Activated naive CD4-positive, alpha-beta T cell treated with anti-CD3 and anti-CD28 coated beads, Interleukin-2, amount 50 U/mL, for 16 hours (primary cell): ENCODE results near the gene EDRF1.

Experiments
- DNase-seq: peaks from one replicate; pipeline ENCODE4 v3.0.0-alpha.2; 2020

Gene EDRF1

DNA sequence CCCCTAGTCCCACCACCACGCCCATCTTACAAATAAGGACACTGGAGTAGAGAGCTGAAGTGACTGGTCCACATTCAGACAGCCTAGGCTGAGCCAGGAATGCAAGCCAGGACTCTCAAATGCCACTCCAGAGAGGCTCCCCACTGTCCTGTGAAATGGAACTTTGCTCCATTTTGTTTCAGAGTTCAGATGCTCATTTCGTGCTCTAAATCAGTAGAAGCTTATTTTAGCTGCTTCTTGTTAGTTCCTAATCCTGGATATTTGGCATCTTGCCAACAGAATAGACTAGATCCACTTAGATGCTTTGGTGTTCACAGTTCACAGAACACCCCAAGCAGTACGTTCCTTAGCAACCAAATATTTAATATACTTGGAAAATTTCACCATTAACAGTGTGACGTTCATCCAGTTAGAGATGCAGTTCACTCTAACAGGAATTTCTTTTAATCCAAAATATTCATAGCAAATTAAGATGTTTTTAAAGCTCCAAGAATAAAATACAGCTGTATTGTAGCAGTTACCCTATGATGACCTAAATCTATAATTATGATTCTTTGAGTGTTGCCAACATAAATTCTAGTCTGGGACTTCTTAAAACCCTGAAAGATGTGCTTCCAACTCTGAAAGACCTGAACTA, 48.8 kb downstream of the EDRF1 start:
- no peak for DNase-seq

DNA sequence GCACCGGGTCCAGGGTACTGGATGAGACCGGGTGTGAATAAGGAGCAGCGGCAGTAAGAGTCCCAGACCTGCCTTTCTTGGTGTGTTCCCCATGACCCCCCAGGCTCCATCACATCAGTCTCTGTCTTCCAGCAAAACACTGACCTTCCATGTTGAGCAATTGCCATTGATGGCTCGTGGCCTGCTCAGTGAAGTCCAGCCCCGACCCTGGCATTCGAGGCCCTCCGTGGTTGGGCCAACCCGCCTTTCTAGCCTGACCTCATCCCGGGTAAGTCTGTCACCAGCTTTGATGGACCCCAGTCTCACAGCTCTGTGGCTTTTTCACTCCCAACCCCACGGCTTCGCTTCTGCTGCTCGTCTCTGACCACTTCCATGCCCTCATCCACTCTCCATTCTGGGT, 49.7 kb downstream of the EDRF1 start:
- no peak for DNase-seq

DNA sequence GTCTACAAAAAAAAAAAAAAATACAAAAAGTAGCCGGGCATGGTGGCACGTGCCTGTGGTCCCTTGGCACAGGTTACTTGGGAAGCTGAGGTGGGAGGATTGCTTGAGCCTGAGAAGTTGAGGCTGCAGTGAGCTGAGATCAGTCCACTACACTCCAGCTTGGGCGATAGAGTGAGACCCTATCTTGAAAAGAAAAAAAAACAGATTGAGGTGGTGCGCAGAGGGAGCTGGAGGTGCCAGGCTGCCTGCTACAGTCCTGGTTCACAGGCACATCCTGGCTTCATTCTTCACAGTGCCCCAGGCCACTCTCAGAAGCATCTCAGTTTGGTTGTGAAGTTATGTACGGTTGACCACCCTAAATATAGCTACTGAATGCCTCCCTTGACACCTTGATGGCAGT, 51.3 kb downstream of the EDRF1 start:
- no peak for DNase-seq

DNA sequence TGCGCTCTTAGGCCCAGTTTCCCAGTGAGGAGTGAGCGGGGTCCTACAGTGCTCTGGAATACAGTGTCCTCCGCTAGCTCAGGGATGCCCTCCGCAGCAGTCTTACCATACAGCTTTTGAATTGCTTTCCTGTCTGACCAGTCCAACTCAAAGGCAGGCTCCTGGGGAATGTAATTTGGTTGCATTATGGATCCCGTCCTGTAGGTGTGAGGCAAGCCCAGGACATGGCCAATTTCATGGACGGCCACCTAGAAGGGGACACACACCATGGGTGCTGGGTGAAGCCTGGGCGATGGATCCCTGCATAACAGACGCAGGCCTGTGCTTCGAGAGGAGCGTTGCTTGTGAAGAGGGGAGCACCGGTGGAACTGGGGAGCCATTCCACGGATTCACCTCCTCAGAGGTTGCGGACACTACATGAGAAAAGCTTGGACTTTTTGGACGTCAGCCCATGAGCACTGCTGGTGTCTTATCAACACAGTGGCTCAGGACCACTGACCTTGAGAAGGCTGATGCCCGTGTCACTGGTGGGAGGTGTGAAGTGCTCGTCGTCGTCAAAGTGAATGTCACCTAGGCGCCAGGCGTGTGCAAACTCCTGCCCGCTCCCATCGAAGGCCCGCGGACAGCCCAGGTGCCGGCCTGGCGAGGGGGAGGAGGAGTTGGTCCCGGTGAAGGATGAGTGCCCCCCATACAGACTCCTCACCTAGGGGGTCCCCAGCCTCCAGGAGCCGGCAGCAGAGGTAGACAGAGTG, 52.8 kb downstream of the EDRF1 start:
- no peak for DNase-seq

DNA sequence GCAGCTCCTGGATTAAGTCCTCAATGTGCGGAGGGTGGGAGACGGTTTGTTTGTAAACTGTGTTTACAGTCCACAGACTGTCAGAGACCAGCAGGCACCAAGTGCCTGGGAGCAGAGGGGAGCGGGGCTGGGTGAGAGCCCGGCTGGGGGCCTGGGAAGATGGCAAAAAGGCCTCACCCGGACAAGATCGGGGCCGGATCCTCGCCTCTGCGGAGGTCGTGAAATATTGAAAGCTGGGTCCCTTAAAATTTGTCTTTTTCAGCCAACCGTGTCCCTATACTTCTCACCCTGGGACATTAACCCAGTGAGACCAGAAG, 53.3 kb downstream of the EDRF1 start:
- no peak for DNase-seq

DNA sequence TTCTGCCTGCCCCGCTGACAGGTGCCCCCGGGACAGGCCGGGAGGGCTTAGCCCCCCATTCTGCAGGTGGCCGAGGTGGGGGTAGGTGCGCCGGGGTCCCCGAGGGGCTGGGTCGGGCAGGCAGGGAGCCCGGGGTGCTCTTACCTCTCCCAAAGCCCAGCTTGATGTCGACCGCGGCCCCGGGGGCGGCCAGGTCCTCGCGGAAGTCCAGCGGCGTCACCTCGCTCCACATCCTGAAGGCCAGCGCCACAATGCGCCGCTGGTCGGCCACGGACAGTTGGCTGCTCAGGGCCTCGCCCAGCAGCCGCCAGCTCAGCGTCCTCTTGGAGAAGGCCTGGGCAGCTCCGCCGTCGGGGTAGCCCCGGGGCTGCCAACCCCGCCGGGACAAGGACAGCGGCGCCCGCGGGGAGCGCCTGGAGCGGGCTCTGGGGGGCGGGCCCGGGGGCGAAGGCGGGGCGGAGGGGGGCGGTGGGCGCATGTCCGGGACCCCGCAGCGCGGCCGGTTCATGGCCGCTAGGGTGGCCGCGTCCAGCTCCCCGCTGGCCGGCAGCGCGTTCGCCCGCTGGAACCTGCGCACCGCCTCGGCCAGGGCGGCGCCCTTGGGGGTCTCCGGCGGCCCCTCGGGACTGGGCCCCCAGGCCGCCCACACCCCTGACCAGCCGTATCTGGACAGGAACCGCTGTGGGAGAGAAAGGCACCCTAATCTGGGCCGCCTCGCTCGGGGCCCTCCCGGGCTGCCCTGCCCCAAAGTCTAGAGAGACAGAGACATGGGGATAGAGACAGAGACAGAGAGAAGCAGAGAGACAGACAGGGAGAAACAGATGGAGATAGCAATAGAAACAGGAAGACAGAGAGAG, 54.4 kb downstream of the EDRF1 start:
- DNase-seq: no peak

DNA sequence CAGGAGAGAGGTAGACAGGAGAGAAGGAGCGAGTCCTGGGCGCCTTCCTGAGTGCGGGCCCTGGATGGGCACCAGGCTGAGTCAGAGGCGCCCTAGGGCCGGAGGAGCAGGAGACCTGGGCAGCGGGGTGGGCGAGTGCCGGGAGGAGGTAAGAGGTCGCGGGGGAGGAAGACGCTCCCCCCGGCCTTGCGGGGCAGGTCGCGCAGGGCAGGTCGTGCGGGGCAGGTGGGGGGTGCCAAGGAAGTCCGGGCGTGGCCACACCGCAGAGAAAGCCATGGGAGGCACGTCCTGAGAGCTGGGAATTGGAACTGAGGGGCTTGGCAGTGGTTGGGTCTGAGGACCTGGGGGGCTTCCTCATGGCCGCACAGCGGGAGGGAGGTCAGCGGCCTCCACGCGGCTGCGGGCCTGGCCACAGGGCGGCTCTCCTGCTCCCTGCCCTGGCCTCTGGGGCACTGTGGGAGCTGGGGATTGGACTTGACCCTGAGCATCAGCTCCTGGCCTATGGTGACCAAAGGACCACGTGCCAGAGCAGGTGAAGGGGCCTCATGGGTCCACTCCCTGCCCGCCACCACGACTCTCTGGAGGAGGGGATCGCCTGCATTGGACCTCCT, 55.2 kb downstream of the EDRF1 start:
- no peak for DNase-seq

DNA sequence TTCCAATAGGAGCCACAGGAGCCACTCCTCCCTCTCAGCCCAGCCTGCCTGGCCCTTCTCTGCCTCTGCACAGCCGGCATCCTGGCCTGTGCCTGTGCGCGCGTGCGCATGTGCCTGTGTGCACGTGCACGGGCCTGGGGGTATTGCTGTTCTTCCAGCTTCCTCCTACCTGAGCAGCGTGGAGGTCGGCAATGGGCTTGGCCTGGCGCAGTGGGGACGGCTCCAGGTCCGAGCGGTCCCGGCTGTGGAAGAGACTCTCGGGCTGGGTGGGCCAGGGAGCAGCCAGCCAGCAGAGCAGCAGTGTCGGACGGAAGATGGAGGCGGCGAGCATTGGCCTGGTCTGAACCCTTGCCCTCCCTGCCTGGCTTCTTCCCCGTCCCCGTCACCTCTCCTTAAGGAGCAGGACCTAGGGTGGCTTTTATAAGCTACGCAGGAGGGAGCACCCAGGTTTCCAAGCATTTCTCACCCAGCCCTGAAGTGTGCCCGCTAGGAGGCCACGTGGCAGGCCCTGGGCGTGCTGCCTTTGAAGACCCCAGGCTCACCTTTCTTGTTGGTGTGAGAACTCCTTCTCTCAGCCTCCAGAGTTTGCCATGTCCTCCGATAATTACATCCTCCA, 56.1 kb downstream of the EDRF1 start, which contains the start of gene MMP21:
Gene MMP21, minus strand, starts transcription at position 331 of the 616 bp plus-strand sequence. Its CDS starts 0 bp downstream, at position 331.
- no peak for DNase-seq

DNA sequence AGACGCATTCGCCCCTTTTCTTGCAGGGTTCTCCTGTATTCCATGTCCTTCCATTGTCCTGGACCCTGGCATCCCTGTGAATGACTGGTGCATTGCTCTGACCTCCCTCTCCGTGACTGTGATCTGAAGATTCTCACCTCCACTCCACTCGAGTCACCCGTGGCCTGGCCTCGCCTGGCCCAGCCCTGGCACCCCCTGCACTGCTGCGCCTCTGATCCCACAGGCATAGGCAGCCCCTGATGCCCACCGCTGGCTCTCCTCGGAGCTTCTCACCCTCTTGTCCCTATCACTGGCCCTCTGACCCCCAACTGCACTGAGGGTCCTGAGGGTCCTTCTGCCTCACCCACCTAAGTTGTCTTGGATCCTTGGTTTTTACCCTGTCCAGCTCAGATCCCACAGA, 58.3 kb downstream of the EDRF1 start:
- DNase-seq: no peak

DNA sequence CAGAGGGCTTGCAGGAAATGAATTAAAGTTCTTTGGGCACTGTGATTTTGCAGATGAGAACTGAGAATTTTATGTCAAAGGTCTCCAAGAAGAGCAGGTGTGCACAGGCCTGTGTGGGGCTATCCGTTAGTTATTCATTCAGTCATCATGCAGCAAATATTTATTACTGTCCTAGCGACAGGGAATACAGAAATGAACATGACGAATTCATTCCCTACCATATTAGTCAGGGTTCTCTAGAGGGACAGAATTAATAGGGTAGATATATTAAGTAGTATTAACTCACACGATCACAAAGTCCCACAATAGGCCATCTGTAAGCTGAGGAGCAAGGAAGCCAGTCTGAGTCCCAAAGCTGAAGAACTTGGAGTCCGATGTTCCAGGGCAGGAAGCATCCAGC, 59.0 kb downstream of the EDRF1 start:
- DNase-seq: no peak

DNA sequence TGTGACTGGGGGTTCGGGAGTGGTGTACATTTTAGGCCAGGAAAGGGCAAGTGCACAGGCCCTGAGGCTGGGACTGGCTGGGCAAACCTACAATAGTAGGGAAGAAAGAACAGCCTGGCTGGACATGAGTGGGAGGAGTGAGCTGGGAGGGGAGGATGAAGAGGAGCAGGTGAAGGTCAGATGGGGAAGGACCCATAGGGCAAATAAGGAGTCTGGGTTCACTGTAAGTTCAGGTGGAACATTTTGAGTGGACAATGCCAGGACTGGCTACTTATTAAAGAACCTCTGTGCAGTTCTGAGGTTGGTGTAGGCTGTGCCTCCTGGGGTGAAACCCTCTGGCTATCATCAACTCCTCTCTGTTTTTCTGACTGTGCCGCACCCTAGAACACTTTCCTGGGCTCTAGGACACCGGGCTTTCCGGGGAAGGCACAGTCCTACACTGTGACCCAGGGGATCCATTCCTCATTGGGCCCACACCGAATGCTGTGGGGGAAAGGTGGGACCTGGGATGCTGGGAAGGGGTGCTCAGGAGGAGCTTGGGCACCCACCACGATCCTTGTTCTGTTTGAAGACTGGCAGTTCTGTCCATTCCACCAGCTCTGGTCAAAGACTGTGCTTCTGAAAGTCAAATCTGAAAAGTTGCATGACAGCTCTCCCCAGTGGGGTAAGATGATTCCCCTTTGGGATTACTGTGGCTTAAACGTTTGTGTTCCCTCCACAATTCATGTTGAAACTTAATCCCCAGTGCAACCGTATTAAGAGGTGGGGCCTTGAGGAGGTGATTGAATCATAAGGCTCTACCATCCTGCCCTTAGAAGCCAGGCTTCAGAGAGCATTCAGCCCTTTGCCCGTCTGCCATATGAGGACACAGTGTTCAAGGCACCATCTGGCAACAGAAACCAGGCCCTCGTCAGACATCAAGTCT, 60.2 kb downstream of the EDRF1 start:
- no peak for DNase-seq

DNA sequence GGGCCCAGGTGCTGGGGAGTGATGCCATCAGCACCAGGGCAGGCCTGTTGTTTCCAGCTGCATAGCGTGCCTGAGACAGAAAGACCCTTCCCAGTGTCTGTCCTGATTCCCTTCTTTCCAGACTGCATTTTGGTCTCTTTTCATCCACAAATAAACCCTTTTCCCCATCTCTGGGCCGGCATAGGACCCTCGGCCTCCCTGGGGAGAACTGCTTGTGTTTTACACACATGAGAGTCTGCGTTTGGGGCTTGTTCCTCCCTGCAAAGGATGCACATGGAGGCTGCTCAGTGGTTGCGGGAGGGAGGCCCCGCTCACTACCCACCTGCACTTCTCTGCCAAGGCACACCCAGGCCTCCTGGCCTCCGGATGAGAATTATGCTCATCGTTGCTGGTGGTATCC, 61.9 kb downstream of the EDRF1 start:
- no peak for DNase-seq

DNA sequence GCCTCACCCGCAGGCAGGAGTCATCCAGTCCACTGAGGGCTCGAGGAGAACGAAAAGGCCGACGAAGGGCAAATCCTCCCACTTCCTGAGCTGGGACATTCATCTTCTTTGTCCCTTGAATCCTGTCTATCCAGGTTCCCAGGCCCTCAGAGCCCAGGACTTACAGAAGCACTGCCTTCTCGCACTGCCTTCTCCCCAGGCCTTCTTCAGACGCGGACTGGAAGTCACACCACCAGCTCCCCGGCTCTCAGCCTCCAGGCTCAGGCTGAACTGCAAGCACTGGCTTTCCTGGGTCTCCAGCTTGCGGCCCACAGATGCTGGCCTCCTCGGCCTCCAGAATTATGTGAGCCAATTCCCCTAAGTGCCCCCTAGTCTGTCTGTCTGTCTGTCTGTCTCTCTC, 62.5 kb downstream of the EDRF1 start:
- no peak for DNase-seq

DNA sequence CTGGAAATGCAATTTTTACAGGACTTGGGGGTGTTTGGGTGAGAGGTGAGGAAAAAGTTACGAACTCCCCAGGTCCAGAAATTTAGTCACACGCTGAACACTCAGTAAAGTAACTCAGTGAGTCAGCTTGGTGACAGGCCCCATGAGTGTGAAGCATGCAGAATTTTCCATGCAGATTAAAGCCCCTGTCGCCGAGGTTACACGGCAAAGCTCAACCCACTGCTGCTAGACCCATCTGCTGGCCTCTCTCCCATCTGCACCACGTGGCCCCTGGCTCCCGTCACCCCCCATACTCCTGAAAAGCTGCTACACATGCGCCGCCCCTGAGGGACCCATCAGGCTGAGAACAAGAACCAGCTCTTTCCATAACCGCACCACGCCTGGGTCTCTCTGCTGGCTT, 63.1 kb downstream of the EDRF1 start:
- DNase-seq: no peak

DNA sequence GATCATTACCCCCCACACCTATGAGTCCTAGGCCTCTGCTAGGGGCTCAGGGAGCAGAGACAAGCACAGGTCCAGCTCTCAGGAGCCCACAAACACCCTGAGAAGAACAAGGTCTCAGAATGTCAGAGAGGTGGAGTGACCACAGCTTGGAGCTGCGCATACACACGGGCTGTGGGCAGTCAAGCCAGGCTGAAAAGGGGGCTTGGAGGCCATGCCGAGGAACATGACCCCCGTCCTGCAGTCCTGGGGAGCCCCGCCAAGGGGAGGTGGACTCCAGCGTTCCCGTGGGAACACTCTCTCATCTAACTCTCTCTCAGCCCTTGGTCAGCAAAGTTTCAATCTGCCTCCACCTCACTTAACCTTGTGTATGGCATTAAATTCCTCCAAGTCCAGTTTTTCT, 63.9 kb downstream of the EDRF1 start:
- no peak for DNase-seq

DNA sequence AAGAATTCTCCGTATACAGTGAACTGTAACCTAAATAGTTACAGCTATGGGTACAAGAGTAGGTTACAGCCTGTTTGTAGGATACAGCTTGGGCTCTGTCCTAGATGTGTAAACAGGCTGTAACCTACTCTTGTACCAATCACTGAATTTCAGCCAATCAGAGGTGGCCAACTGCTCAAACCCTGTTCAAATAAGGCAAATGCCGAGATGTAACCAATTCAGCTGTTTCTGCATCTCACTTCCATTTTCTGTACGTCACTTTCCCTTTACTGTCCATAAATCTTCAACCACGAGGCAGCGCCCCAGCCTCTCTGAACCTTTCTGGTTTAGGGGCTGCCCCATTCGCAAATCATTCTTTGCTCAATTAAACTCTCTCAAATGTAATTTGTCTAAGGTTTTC, 64.4 kb downstream of the EDRF1 start:
- DNase-seq: no peak

DNA sequence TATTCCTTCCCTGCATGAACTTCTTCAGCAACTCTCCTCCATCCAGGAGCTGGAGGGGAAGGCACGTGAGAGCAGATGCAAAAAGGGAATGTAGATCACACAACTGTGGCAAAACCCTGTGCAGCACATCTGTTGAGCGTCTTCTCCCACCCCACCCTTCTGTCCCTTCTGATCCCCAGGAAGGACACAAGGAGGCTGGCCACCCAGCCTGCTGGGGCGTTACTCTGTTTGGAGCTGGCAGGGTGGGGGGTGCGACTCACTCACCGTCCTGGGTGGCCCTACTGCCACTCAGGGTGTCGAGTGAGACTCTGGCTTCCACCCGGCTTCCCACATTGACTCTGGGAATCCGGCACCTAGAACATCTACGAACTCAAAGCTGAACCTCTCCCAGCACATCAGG, 66.3 kb downstream of the EDRF1 start:
- no peak for DNase-seq

DNA sequence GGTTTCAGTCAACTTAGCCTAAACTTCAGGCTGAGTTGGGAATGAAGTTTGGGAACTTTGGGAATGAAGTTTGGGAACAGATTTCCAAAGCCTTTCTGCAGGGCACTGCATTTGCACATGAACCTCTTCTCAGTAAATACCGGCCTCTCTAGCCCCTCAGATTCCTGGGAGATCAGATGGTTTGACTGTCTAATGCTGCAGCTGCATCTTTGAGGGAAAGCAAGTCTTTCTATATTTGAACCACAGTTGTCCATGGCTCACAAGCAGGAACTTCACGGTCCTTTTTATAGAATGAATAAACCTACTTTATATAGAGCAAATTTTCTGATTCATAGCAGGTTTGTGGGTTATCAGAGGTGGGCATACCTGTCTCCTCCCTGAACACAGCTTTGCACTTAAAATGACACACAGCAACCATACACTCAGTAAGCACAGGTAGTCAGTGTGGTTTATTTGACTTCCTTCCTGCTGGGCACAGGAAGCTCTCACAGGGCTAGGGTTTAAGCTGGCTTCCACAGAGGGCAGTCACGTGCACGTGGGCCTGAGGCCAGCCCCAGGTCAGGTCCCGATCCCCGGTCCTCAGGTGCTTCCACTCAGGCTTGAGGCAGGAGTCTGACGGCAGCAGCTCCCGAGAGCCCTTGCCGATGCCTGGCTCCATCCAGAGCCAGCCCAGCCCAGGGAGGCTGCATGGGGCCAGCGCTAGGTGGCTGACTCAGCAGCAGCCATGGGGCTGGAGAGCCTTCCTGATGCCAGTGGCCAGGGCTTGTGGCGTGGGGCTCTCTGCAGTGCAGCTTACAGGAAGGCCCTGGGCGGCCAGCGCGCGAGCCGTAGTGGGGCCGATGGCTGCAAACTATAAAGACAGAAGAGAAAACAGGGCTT, 68.9 kb downstream of the EDRF1 start:
- no peak for DNase-seq

DNA sequence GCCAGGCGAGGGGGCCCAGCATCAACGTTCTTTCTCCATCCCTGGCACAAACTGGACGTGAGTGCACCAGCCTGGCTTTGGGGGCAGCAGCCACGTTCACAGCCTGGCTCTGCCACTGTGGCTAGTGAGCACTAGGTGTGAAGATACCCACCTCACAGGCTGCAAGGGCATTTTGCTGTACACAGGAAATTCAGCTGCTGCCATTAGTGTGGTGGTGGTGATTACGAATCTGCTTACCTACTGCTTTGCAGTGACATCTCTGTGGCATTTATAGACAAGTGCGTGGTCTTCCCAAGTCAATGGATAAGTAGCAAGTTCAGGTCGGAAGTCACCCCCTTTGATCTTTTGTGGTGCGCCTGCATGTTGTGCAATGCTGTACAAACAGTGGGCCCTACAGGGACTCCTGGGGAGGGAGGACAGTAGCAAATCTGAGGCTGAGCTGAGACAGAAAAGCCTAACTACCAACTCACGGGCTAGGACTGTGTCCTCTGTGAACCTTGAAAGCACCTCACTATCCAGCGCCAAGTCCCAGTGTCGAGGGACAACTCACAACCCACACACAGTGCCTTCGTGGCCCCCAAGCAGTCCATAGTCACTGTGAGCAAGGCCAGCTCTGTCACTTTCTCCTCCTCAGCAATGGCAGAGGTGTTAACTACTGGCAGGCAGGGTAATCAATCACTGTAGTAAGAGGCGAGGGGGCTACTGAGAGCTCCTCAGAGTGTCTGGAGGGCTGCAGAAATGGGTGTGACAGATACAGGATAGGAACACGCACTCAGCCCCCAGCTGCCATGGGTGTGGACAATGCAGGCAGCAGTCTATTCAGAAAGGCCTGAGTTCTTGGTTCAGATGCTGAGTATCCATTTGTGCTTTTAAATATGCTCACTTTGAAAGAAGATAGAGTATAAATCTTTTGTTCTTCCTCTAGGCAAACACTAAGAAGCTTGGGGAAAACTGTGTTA, 73.1 kb downstream of the EDRF1 start:
- no peak for DNase-seq

DNA sequence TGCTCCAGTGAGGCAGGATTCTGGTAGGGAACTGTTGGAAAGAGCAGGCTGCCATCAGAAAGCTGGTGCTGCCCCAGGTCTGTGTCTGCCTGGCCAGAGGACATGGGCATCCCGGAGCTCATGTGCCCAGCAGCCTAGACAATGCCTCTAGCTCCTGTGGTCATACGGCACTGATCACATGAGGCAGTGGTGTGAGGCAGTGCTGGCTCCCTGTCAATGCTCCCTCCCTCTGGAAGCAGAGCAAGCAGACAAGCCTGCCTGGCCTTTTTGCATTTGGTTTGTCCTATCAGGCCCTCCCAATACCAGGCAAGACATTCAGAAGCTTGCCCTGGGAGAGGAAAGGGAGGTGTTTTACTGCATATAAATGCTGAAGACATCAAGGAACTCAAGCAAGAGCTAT, 75.6 kb downstream of the EDRF1 start:
- no peak for DNase-seq
